MM.1S (cell line): ENCODE data around the gene IQUB.
"Not testable (repeated sequence)": the region's sequence is repeated elsewhere in the genome, so short reads cannot be mapped to it uniquely, and the experiment has no call there.

Experiments used
- EZH2phosphoT487 ChIP-seq: fragments of 300-600 bp; sonication (generic); IDR thresholded peaks from 2 replicates; pipeline ENCODE4 v1.6.1; 2018; ENCODE audit warnings: antibody characterized with exemption, low read length
- TF ChIP-seq, protein P1 (sequence below): fragments of 300-600 bp; sonication (generic); IDR thresholded peaks from 2 replicates; pipeline ENCODE4 v1.5.1; 2016; ENCODE audit warnings: antibody characterized with exemption, low read length, mixed read lengths

DNA sequence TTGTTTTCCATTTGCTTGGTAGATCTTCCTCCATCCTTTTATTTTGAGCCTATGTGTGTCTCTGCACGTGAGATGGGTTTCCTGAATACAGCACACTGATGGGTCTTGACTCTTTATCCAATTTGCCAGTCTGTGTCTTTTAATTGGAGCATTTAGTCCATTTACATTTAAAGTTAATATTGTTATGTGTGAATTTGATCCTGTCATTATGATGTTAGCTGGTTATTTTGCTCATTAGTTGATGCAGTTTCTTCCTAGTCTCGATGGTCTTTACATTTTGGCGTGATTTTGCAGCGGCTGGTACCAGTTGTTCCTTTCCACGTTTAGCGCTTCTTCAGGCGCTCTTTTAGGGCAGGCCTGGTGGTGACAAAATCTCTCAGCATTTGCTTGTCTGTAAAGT is 7.9 kb downstream of the IQUB start:
- TF ChIP-seq, protein P1, sequence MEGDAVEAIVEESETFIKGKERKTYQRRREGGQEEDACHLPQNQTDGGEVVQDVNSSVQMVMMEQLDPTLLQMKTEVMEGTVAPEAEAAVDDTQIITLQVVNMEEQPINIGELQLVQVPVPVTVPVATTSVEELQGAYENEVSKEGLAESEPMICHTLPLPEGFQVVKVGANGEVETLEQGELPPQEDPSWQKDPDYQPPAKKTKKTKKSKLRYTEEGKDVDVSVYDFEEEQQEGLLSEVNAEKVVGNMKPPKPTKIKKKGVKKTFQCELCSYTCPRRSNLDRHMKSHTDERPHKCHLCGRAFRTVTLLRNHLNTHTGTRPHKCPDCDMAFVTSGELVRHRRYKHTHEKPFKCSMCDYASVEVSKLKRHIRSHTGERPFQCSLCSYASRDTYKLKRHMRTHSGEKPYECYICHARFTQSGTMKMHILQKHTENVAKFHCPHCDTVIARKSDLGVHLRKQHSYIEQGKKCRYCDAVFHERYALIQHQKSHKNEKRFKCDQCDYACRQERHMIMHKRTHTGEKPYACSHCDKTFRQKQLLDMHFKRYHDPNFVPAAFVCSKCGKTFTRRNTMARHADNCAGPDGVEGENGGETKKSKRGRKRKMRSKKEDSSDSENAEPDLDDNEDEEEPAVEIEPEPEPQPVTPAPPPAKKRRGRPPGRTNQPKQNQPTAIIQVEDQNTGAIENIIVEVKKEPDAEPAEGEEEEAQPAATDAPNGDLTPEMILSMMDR, result not testable (repeated sequence)
- not testable (repeated sequence) for TF ChIP-seq EZH2phosphoT487
